Skin of body (tissue), 2 donors: ENCODE results near the gene SLC12A3. TPM values are rescaled to one million over a fixed set of nuclear protein-coding genes. Genes with fewer than 3 reads are reported as not detected.

ENCODE experiments used
- DNase-seq: peaks from one replicate; lab custom pipeline; 2025; lab: John Stamatoyannopoulos, UW
- total RNA-seq: library from RNA; depleted of rRNA; stranded (reverse); fragments of >200 nt; gene quantifications from one replicate; pipeline ENCODE4 v1.2.3, GENCODE V29; 2014

The SLC12A3 gene, protein sequence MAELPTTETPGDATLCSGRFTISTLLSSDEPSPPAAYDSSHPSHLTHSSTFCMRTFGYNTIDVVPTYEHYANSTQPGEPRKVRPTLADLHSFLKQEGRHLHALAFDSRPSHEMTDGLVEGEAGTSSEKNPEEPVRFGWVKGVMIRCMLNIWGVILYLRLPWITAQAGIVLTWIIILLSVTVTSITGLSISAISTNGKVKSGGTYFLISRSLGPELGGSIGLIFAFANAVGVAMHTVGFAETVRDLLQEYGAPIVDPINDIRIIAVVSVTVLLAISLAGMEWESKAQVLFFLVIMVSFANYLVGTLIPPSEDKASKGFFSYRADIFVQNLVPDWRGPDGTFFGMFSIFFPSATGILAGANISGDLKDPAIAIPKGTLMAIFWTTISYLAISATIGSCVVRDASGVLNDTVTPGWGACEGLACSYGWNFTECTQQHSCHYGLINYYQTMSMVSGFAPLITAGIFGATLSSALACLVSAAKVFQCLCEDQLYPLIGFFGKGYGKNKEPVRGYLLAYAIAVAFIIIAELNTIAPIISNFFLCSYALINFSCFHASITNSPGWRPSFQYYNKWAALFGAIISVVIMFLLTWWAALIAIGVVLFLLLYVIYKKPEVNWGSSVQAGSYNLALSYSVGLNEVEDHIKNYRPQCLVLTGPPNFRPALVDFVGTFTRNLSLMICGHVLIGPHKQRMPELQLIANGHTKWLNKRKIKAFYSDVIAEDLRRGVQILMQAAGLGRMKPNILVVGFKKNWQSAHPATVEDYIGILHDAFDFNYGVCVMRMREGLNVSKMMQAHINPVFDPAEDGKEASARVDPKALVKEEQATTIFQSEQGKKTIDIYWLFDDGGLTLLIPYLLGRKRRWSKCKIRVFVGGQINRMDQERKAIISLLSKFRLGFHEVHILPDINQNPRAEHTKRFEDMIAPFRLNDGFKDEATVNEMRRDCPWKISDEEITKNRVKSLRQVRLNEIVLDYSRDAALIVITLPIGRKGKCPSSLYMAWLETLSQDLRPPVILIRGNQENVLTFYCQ
- not detected for total RNA-seq

DNA sequence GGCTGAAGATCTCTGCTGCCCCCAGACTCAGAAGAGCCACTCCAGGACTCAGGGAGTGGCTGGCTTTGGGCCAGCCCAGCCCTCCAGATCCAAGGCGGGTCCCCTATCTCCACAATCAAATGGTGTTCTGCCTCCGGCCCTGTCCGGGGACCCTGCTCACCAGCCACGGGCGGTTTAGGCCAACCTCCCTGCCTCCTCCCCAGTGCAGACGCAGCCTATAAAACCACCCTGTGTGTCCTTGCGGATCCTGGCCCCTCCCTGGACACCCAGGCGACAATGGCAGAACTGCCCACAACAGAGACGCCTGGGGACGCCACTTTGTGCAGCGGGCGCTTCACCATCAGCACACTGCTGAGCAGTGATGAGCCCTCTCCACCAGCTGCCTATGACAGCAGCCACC is at the start of gene SLC12A3:
SLC12A3 (plus strand) TSS at position 248 of the 400 bp plus-strand sequence; CDS start at position 277, 29 bp downstream.
- DNase-seq, result no peak

DNA sequence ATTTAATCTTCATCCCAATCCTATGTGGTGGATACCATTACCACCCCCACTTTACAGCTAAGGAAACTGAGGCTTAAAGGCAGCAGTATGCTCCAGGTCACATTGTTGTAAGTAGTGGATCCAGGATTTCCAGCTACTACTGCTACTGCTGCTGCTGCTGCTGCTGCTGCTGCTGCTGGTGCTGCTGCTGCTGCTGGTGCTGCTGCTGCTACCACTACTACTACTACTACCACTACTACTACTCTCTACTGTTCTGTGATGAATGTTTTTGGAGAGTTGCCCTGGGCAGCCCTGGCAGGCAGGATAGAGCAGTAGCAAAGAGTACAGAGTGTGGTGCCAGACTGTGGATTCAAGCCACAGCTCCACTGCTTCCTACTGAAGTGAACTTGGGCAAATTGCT is 49.3 kb upstream of the SLC12A3 start:
- no peak for DNase-seq

DNA sequence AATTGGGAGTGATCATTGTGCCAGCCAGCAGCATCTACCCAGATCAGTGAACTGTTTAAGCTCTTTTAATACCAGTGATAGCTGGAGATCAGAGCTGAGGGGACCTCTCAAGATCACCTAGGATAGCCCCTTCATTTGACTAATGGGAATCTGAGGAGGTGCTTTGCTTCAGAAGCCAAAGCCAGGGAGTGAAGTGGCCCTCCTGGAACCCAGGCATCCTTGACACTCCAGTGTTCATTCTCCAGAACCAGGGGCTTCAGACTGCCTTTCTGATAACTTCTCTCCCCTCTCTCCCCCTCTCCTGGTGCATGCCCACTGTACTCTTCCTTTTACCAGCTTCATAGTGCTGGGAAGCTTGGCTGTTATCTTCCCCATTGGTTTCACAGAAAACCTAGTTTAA is 48.0 kb upstream of the SLC12A3 start:
- no peak for DNase-seq

DNA sequence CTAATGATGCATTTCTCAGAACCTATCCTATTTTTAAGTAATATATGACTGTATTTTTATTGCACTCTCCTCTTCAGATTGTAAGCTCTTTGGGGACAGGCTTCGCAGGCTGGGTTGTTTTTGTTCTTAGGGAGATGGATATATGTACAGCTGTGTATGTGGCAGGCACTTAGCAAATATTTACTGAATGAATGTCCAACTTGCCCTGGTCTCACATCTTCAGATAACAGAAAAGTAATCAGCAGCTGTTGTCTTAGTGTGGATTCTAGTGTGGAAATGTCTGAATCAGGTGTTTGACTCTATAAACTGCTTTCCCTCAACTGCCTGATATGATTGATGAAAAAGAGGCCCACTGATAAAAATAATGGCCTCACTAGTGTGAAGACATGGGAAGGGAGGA is 47.1 kb upstream of the SLC12A3 start:
- no peak for DNase-seq

DNA sequence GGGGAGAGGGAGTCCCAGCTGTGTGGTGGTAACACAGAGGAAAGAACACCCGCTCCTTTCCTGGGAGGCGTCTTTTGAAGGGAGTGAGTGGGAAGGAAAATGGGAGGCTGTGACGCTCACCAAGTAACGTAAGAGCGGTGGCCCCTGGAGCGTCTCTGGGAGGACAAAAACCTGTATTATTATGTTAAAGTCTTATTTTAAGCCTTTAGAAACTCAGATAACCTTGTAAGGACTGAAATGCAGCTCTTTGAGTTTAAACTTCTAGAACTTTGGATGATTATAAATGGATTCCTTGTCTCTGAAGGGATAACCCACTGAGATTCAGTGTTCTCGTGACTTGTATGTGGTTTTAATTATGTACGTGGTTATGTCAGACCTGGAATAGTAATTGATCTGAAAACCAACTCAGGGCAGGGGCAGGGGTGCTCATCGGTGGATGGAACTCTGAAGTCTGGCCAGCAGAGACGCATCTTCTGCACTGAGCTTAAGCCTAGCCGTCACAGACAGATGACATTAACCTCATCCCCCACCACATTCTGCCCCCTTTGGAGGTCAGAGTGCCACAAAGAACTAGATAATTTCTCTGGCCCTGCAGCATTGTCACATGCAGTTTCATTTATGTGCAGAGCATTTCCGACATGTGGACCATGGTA is 41.8 kb upstream of the SLC12A3 start:
- no peak for DNase-seq

DNA sequence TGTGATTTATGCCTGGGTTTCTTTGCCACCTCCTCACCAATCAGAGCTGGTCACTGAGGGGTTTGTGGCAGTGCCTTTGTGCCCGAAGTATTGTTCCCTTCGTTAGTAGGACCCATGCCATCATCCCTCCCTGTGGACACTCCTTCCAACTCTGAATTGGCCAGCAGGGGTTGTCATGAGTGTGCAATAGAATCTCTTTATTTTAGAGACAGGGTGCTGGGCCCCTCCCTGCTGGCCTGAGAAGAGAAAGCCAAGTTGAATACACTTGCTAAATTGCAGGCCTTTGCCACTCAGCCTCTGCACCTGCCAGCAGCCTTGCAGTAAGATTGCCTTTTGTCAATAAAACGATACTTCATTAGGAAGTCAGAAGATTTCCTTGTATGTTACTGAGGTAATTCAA is 40.7 kb upstream of the SLC12A3 start:
- DNase-seq, result no peak

DNA sequence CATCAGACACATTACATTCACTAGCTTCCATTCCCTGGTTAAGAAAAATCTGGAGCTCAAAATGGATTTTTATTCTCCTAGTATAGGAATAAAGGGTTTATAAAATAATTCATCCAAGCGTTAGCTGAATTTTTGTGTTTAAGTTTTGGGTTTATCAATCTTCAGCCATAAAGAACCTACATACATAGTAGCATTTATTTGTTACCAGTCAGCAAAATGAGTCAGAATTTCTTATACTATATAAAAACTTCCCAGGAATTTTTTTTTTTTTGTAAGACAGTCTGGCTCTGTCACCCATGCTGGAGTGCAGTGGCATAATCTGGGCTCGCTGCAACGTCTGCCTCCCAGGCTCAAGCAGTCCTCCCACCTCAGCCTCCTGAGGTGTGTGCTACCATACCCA is 40.2 kb upstream of the SLC12A3 start:
- no peak for DNase-seq

DNA sequence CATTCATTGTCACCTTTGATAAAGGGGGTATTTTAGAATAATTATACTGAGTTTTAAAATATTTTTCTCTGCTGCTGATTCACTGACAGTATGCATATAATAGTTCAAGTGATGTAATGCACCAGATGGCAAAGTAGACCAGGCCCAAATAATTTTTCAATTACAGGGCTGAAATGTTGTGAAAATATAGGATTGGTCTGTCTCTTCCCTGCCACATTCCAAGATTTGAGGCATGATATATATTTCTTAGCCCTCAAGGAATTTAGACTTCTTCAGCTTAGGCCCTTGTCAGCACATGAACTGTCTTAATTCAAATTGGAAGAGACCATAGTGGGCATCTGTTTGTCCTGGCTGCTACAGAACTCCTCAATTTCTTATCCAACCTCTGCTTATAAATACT is 39.2 kb upstream of the SLC12A3 start:
- DNase-seq, result no peak

DNA sequence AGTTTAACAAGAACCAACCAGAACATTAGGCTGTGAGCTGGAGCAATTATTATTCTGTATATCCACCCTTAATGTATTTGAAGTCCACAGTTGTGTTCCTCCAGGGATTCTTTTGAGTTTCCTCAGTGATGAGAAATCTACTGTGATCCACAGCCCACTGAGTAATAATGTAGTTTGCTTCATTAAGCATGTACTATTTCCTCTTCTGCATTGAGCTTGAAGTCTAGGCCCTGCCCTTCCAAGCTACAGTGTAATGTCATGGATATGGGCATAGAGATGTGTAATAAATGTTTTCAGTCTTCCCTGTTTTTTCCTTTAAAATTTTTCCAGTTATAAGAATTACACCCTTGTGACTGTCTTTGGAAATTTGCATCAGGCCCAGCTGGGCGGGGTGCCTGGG is 36.4 kb upstream of the SLC12A3 start:
- no peak for DNase-seq

DNA sequence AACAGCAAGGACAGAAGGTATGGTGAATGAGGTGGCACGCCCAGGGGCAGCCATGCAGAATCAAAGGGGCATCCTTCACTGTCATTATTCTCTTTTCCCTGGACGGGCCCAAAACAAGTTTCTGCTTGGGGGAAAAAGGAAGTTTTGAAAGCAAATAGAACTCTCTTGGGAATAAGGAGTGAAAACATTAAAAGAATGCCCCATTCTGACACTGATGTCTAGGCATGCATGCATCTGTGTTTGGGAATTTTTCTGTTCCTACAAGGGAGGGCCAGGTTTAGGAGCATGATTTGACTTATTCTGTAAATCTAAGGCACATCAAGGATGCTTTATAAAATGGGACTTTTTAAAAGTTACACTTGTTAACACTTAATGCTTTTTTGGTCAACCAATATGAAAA is 34.3 kb upstream of the SLC12A3 start:
- no peak for DNase-seq

DNA sequence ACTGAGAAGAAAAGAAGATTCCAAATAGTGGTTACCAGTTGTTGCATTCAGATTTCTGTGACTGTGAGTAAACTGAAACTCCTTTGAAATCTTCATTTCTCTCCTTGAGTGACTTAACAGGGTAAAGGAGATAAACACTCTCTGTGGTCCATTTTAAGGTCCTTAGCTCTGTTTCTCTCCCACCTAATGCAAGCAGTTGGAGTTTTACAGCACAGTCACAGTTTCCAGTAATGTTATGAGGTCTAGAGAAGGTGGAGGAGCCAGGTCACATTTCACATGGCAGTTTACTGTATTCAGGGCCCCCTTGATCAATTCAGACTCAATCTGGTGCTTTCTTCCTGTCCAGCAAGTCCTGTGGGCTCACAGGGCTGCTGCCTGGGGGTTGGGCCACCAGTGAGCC is 32.2 kb upstream of the SLC12A3 start:
- DNase-seq, result no peak

DNA sequence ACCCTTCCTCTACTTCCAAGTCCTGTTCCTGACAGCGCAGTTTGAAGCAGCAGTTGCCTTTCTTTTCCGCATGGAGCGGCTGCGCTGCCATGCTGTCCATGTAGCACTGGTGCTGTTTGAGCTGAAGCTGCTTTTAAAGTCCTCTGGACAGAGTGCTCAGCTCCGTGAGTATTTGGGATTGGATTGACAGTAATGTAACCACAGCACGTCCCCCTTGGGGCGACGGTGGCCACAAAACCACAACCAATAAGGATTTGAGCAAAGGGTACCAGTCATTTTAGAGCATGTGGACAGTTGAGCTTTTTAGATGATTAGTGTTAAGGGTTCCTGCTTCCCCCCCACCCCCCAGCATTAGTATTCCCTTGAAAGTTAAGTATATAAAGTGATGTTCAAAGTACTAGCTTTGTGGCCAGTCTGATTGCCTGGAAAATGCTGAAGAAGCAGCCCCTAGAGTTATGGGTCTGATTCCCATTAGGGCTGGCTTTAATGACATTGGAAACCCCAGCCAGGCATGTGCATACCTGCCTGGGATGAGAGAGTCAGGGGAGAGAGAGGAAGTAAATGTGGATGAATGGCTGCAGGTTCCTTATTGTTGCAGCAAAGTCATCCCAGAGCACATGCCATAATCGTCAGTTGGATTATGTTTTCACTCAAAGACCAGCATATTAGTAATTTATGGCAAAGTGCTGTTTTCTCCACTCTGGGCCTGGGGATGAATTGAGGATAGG is 31.6 kb upstream of the SLC12A3 start:
- no peak for DNase-seq

DNA sequence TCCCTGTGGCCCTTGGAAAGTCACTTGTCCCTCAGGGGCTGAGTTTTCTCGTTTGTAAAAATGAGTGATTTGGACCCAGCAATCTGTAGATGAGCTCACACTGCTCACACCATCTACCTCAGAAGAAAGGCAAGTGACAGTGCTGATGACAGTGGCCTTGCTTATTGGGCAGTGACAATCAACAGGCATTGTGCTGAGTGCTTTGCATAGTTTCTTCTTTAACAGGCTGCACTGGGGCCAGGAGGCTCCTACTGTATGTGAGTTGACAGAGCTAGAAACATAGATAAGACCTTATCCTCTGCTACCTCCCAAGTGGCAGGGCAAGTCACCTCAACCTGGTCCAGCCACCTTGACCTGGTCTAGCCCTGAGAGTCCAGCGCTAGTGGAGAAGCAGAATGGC is 29.7 kb upstream of the SLC12A3 start:
- no peak for DNase-seq

DNA sequence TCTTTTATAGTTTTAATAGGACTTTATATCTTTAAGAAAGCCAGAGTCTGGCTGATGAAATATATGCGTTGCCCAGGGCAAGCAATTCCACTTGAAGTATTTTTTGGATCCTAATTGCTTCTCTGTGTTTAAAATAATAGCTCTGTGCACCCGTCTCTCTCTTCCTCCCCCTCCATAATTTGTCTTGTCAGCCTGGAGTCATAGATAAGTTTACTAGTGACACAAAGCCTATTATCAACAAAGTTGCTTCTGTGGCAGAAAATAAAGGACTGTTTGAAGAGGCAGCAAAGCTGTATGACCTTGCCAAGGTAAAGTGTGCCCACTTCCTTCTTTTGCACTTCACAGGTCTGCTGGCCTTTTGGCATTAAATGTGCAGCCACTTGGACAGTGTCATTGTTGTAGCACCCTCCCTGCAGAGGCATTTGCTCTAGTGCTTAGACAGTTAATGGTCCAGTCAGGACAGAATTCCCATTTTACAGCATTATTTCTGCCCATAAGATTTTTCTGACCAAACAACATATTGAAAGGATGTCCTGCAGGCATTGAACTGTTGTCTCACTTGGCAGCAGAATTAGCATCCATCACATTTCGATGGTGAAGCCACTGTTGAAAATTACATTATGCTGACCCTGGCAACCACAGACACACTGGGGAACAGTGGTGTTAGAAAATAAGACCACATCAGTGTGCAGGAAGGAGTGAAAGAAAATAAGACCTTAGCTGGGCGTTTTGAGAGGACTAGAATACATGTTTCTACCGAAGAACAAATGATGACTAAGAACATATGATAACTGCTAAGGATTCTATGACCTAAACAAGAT is 28.4 kb upstream of the SLC12A3 start:
- no peak for DNase-seq

DNA sequence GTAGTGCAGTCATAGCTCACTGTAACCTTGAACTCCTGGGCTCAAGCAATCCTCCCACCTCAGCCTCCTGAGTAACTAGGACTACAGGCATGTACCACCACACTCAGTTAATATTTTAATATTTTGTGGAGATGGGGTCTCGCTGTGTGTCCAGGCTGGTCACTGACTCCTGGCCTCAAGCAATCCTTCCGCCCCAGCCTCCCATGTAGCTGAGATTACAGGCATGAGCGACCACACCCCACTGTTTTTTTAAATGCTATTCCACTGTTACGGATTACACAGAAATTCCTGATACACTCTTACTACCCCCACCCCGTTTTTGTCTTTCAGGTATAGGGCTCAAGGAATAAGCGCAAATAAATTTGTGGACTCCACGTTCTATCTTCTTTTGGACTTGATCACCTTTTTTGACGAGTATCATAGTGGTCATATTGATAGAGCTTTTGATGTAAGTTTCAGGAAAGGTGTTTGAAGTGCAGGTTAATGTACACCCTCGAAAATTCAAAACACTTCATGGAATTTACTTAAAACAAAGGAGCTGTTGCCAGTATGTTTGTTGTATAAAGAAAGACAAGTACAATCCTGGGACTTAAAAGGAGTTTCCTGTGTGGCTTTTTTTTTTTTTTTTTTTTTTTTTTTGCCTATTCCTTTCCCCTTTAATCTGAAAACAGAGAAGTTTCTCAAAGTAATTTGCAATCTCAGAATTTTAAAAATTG is 26.2 kb upstream of the SLC12A3 start:
- no peak for DNase-seq

DNA sequence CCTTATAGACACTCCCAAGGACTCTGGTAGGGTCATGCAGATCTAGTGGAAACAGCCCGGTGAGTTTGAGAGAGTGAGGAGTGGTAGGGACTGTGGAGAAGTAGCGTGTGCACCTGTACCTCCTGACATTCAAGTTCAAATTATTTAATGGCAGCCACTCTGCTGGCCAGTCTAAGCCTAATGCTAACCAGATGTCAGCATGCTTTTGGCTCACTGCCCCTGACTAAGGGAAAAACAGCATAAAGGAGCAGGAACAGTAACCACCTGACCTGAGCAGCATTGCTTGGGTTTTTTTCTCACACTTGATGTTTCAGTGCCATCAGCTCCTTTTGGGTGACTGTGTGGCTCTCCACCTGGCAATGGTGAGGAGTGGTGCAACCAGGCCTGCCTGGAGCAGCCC is 23.8 kb upstream of the SLC12A3 start:
- no peak for DNase-seq

DNA sequence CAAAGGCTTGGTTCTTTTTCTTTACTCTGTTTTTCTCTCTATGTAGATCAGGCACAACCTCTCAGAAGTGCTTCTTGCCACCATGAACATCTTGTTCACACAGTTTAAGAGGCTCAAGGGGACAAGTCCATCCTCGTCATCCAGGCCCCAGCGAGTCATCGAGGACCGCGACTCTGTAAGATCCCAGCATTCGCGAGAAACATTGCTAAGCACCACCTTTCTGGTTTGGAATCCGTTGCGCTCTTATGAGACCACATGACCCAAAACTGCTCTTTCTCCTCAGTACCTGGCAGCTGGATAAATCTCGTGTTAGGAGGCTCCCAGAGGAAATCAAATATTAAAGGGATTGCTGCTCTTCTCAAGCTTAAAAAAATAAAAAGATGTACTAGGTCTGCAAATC is 23.3 kb upstream of the SLC12A3 start:
- no peak for DNase-seq

DNA sequence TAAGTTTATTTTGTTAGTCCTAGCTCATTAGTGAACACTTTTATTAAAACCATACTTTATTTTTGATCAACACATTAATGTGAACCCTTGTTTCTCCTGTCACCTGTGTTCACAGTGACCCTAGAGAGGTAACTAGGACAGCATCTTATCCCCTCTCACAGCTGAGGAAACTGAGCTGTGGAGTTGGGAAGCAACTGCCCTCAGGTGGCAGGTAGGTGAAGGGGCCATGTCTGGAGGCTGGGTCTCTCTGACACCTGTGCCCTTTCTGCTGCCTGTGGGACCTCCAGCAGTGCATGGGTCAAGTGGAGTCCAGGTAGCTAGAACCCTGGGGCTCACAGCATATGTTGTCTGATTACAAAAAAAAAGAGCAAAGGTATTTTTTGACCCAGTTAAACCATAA is 22.9 kb upstream of the SLC12A3 start:
- no peak for DNase-seq

DNA sequence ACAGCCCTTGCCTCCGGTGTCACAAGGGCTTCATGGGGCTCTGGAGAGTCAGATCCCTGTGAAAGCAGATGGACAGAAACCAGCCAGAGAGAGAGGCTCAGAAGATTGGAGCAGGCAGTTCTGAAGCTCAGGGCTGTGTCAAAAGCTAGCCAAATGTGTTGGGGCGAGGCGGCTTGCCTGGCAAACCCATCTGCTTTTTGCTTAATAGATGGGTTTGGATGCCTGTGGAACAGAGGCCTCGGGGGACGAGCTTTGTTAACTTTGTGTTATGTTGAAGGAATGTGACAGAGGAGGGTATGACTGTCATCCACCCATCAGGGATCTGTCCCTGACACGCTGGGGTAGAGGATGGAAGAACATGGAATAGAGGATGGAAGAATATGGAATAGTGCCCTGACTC is 21.0 kb upstream of the SLC12A3 start:
- DNase-seq, result no peak
